NCI-H2029 treated with DMSO at 0.1 percent for 48 hours (cell line): Measurements from ENCODE around the gene DAP3.

Source experiments
- DNase-seq: peaks from one replicate; lab custom pipeline; 2025; lab: John Stamatoyannopoulos, UW

The DAP3 gene

GRCh38 chr1:155776414-155776813, 87.5 kb downstream of the DAP3 start:
- no peak for DNase-seq

GRCh38 chr1:155777582-155777981, 88.7 kb downstream of the DAP3 start:
- no peak for DNase-seq
